ENCODE results near the gene ATP11A.

GRCh38 chr13:112807653-112808376, 118.0 kb downstream of the ATP11A start:
- TF ChIP-seq POLR2A (IDR thresholded peaks at IDR 0.05; ENCODE audit: low read depth, low read length) = no peak
- TF ChIP-seq CTCF (IDR thresholded peaks at IDR 0.05; ENCODE audit: extremely low read depth in 1 of 2, insufficient read depth in 1 of 2, low read depth in 1 of 2, low read length in 2 of 2) = no peak
- TF ChIP-seq POLR2AphosphoS5 (IDR thresholded peaks at IDR 0.05; ENCODE audit: insufficient read depth, low read depth, low read length) = no peak
- TF ChIP-seq MYC (IDR thresholded peaks at IDR 0.05; ENCODE audit: low read depth, low read length) = no peak
- no peak for TF ChIP-seq MAX (IDR thresholded peaks at IDR 0.05; ENCODE audit: insufficient read depth, insufficient read length)

Measured in endothelial cell of umbilical vein (primary cell).